Lower lobe of right lung (tissue), 2 donors: ENCODE measurements around the gene UGT1A4. TPM values are rescaled to one million over a fixed set of nuclear protein-coding genes. Genes with fewer than 3 reads are reported as not detected.

Experiments
- ATAC-seq, 2 donors: fragments of 200-7000 bp; cut with Tn5 transposase; one replicate each; pipeline ENCODE4 v1.9.1; 2020 to 2022; ENCODE audit warnings: mild to moderate bottlenecking in 2 of 2, moderate library complexity in 2 of 2
- DNase-seq: peaks from one replicate; pipeline ENCODE4 v3.0.0-alpha.2; 2020
- H3K27ac ChIP-seq: fragments of 200-600 bp; one replicate; pipeline ENCODE4 v1.8.0; 2022
- H3K27me3 ChIP-seq: fragments of 200-600 bp; one replicate; pipeline ENCODE4 v1.8.0; 2022; ENCODE audit warnings: low read depth
- H3K36me3 ChIP-seq: fragments of 200-600 bp; one replicate; pipeline ENCODE4 v1.8.0; 2022; ENCODE audit warnings: mild to moderate bottlenecking
- H3K4me1 ChIP-seq: fragments of 200-600 bp; one replicate; pipeline ENCODE4 v1.8.0; 2022
- H3K4me3 ChIP-seq: fragments of 200-600 bp; one replicate; pipeline ENCODE4 v1.8.0; 2022; ENCODE audit warnings: mild to moderate bottlenecking
- H3K9me3 ChIP-seq: fragments of 200-600 bp; one replicate; pipeline ENCODE4 v1.8.0; 2022
- CTCF ChIP-seq: fragments of 200-600 bp; IDR thresholded peaks from one replicate; pipeline ENCODE4 v1.8.0; 2022; ENCODE audit warnings: antibody characterized with exemption, mild to moderate bottlenecking
- intact Hi-C: fragments of 100-400 bp; cut with DNase I; formaldehyde crosslinking; loops from one replicate; pipeline ENCODE4 v1.11.0; 2022
- total RNA-seq: library from RNA; stranded (reverse); fragmentation: NEBNext Ultra II Directional; extraction: Animal tissue kit (Norgen Biotek cat#: 25700); gene quantifications from one replicate; pipeline ENCODE4 v1.2.1, GENCODE V29; 2021
- donor health status: DM: no; HTN: yes; CAD: no; lungs with severe emphysema.

The UGT1A4 gene
- total RNA-seq, 1 donor from 2014 or later: not detected

GRCh38 chr2:233691443-233692433, 26.8 kb upstream of the UGT1A4 start:
- DNase-seq (no peak), ATAC-seq (peak in 1 of 2 donors; percentile 64)
- no peak overlapping the region for H3K27ac ChIP-seq
- H3K9me3 ChIP-seq: no peaks in the 10 kb centered on the region
- TF ChIP-seq CTCF: no peak
- no peaks in the 10 kb centered on the region for H3K4me1 ChIP-seq
- H3K27me3 ChIP-seq: no peaks in the 10 kb centered on the region
- intact Hi-C loops: no loop called here
- H3K4me3 ChIP-seq: no peak overlapping the region
- H3K36me3 ChIP-seq: no peaks in the 10 kb centered on the region

- DNase-seq (no peak), ATAC-seq (no peak)
- intact Hi-C loops: no loop called here
- no peak within 1 kb of the TSS for H3K27ac ChIP-seq
- no peaks in the 10 kb centered on the region for H3K4me1 ChIP-seq
- no peaks in the 10 kb centered on the region for H3K9me3 ChIP-seq
- no peaks in the 10 kb centered on the region for H3K36me3 ChIP-seq
- no peaks in the 10 kb centered on the region for H3K27me3 ChIP-seq
- no peak within 1 kb of the TSS for H3K4me3 ChIP-seq
- no peak for TF ChIP-seq CTCF
Measured at GRCh38 chr2:233692648-233693047, 25.9 kb upstream of the UGT1A4 start, which contains the start of gene UGT1A6. TSS of gene UGT1A6 (plus strand) at chr2:233692890. CDS start at chr2:233693005, 115 bp downstream.

- H3K4me3 ChIP-seq: no peak overlapping the region
- no peaks in the 10 kb centered on the region for H3K27me3 ChIP-seq
- no peaks in the 10 kb centered on the region for H3K4me1 ChIP-seq
- H3K27ac ChIP-seq: no peak overlapping the region
- no peaks in the 10 kb centered on the region for H3K9me3 ChIP-seq
- ATAC-seq (no peak), DNase-seq (no peak)
- intact Hi-C loops: no loop called here
- no peak for TF ChIP-seq CTCF
- no peaks in the 10 kb centered on the region for H3K36me3 ChIP-seq
Measured at GRCh38 chr2:233693963-233694362, 24.6 kb upstream of the UGT1A4 start.

- intact Hi-C loops: no loop called here
- DNase-seq (no peak), ATAC-seq (no peak)
- no peak overlapping the region for H3K4me3 ChIP-seq
- no peaks in the 10 kb centered on the region for H3K36me3 ChIP-seq
- H3K9me3 ChIP-seq: no peaks in the 10 kb centered on the region
- TF ChIP-seq CTCF: no peak
- no peak overlapping the region for H3K27ac ChIP-seq
- no peaks in the 10 kb centered on the region for H3K27me3 ChIP-seq
- no peaks in the 10 kb centered on the region for H3K4me1 ChIP-seq
Measured at GRCh38 chr2:233698740-233699139, 19.8 kb upstream of the UGT1A4 start.

GRCh38 chr2:233699424-233700027, 19.0 kb upstream of the UGT1A4 start:
- TF ChIP-seq CTCF: no peak
- intact Hi-C loops: no loop called here

More at GRCh38 chr2:233699424-233700027, 19.0 kb upstream of the UGT1A4 start:
- no peaks in the 10 kb centered on the region for H3K27me3 ChIP-seq
- DNase-seq (no peak), ATAC-seq (no peak)
- H3K4me3 ChIP-seq: no peak overlapping the region
- no peaks in the 10 kb centered on the region for H3K9me3 ChIP-seq
- H3K4me1 ChIP-seq: no peaks in the 10 kb centered on the region
- no peak overlapping the region for H3K27ac ChIP-seq
- H3K36me3 ChIP-seq: no peaks in the 10 kb centered on the region
